H1 (cell line): ENCODE results near the gene NECTIN2. TPM values are rescaled to one million over a fixed set of nuclear protein-coding genes. Genes with fewer than 3 reads are reported as not detected.

Experiments used
- ATF3 ChIP-seq: IDR thresholded peaks from 2 replicates; pipeline ENCODE4 v1.6.1; 2011; ENCODE audit warnings: low read depth, mild to moderate bottlenecking, low read length; ENCODE audit not compliant: insufficient read depth
- CTCF ChIP-seq, 3 experiments: IDR thresholded peaks; 1 replicate in 2 of 3; 2 replicates in 1 of 3; pipeline versions ENCODE4 v1.5.1 to v1.6.1; 2011; ENCODE audit warnings: low read length in 3 of 3, mild to moderate bottlenecking in 3 of 3, inconsistent platforms in 2 of 3, low read depth in 1 of 3, moderate library complexity in 1 of 3; ENCODE audit not compliant: insufficient read depth in 1 of 3; ENCODE audit errors: control extremely low read depth in 1 of 3
- SP1 ChIP-seq: IDR thresholded peaks from 2 replicates; pipeline ENCODE4 v1.6.1; 2011; ENCODE audit warnings: low read depth, low read length
- TAF1 ChIP-seq: IDR thresholded peaks from 2 replicates; pipeline ENCODE4 v1.6.1; 2011; ENCODE audit warnings: mild to moderate bottlenecking, low read depth, low read length
- TEAD4 ChIP-seq: IDR thresholded peaks from 2 replicates; pipeline ENCODE4 v1.6.1; 2012; ENCODE audit warnings: low read depth, low read length, inconsistent platforms, mixed read lengths
- polyA plus RNA-seq, 7 experiments: library from polyadenylated mRNA; depleted of rRNA in 3 of 7; stranded (reverse) in 5 of 7; unstranded in 2 of 7; fragments of >200 nt in 5 of 7; fragments of 200-250 nt in 2 of 7; gene quantifications; 1 replicate in 5 of 7; 2 replicates in 1 of 7; 4 replicates in 1 of 7; pipeline versions ENCODE4 v1.2.1 to v1.2.3, GENCODE V29; 2011 to 2013; ENCODE audit warnings: missing spikeins in 2 of 7, mixed read lengths in 2 of 7
- total RNA-seq: library from RNA; stranded (reverse); fragmentation: NEBNext Ultra II Directional; extraction: Animal tissue kit (Norgen Biotek cat#: 25700); gene quantifications from 2 replicates; pipeline ENCODE4 v1.2.1, GENCODE V29; 2021

The NECTIN2 gene
- total and polyA plus RNA-seq, 2 of the 8 experiments (the other 6 are each of a cell fraction or from before 2014, with no cell fraction given), result 184 to 237 TPM

- TF ChIP-seq TAF1 (no peak), SP1 (no peak), ATF3 (no peak), TEAD4 (no peak), CTCF (IDR thresholded peaks at IDR 0.05; ENCODE audit: control extremely low read depth in 1 of 3, insufficient read depth in 1 of 3, low read depth in 1 of 3, low read length in 3 of 3) (no peak)
- TF ChIP-seq, all 59 proteins: peak for 0
Measured at GRCh38 chr19:44892932-44893331, 46.8 kb downstream of the NECTIN2 start (continued).
